ENCODE data around the gene ADRM1.

ADRM1 gene

DNA sequence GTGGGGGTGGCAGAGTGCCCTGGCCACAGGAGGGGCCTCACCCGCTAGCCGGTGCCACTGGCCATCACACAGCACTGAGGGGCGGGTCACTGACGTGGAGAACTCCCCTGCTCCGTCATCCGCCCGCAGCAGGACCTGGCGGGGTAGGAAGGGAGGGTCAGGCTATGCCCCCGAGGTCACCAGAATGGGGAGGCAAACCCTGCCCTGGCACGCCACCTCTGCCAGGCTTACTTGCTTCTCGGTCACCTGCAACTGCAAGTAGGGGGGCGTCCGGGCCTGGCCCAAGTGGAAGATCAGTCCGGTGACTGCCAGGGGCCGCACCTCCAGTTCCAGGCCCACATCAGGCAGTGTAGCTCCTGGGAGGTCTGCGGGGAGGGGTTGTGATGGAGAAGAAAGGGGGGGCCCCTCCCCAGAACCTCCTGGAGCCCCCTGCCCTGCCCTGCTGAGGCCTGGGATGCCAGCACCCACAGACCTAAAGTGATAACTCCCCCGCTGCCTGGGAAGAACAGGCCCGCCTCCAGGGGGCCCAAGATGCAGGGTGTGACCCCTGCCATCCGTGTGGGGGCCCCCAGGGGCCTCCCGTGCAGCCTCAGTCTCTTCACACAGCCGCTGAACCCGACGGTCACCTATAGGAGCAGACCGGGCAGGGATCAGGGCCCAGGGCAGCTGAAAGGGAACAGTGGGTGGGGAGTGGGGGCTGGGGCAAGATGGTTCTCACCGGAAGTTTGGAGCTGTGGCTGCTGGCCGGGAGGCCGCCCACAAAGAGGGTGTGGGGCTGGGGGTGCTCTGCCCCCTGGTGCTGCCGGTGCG is 7.4 kb downstream of the ADRM1 start:
- no peak for DNase-seq

DNA sequence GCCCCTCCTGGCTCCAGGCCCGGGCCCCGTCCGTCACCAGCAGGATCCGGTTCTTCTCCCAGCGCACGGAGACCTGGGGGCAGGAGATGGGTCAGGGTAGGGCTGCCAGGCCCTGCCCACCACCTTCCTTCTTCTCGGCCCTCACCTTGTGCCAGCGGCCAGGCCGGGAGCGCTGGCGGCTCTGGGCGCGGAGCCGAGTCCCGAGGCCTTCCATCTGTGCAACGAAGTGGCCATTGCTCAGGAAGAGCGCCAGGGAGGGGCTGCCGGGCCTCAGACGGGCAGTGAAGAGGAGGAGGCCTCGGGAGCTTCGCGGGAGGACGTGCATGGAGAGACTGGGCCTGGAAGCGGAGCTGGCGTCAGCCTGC is 7.9 kb downstream of the ADRM1 start:
- DNase-seq = no peak

DNA sequence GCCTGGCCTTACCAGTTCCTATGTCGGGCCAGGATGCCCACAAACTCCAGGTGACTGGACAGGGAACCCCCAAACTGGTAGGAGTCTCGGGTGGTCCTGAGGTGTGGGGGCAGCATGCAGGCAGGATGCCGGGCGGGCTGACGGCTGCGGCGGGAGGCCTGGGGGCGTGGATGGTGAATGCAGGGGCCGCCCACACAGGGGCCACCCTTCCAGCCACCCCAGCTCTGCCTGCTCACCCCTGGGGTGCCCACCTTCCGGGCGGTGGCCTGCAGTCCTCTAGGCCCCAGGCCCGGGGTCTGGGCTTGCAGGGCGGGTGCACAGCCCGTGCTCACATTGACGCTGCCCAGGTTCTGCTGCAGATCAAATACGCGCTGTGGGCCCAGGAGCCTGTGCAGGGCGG is 8.4 kb downstream of the ADRM1 start:
- no peak for DNase-seq

DNA sequence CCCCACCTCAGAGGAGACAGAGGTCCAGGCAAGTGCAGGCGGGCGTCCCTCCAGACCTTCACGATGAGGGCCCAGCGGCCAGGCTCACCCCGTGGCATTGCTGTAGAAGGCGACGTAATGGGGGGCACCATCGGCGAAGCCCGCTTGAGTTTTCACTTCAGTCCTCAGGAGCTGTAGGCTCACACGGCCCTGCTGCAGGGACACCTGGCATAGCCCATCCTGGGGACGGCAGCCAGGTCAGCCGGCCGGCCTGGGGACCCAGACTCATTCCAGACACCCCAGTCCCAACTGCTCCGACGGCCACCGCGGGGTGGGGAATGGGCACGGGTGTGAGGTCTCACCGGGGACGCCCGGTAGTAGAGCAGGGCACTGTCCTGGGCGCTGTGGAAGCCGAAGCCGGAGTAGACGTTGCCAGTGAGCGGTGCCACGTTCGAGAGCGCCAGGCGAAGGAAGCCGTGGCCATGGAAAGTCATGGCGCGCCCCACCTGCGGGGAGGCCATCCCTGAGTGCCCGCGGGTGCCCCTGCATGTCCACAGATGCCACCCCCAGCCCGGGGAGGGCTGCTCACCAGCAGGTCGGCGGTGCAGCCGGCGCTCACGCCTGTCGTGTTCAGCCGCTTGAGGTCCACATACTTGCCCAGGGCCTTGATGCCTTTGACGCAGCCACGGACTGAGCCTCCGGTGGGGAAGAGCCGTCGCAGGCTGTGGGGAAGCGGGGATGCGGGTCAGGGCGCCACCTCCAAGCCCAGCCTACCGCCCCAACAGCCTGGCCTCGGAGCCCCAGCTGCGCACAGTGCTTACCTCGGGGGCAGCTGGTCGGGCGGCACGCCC is 9.2 kb downstream of the ADRM1 start:
- no peak for DNase-seq

DNA sequence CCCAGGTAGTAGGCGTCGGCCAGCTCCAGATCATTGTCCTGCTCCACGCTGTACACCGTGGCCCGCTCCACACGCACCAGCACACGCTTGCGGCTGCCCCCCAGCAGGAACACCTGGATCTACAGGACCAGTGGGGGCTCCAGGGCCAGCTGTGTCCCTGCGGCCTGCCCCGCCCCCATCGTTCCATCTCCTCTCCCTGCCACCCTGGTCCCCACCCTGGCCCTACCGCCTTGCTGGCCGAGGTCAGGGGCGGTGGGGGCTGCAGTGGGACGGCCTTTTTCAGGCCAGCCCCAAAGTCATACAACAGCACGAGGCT is 9.8 kb downstream of the ADRM1 start:
- DNase-seq = no peak

DNA sequence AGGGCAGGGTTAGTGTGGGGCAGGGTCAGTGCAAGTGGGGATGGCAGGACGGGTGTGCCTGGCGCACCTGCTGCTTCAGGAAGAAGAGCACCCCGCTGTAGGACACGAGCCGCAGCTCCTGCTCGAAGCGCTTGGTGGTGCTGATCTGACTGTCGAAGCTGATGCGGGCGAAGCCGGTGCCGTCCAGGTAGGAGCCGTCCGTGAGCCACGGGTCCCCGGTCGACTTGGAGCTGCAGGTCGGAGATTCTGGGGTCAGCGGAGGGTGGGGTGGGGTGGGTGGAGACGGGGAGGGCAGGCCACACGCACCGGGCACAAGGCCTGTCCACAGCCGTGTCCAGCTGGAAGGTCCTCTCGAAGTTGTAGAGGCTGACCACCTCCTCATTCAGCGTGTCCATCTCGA is 10.2 kb downstream of the ADRM1 start:
- DNase-seq = no peak

DNA sequence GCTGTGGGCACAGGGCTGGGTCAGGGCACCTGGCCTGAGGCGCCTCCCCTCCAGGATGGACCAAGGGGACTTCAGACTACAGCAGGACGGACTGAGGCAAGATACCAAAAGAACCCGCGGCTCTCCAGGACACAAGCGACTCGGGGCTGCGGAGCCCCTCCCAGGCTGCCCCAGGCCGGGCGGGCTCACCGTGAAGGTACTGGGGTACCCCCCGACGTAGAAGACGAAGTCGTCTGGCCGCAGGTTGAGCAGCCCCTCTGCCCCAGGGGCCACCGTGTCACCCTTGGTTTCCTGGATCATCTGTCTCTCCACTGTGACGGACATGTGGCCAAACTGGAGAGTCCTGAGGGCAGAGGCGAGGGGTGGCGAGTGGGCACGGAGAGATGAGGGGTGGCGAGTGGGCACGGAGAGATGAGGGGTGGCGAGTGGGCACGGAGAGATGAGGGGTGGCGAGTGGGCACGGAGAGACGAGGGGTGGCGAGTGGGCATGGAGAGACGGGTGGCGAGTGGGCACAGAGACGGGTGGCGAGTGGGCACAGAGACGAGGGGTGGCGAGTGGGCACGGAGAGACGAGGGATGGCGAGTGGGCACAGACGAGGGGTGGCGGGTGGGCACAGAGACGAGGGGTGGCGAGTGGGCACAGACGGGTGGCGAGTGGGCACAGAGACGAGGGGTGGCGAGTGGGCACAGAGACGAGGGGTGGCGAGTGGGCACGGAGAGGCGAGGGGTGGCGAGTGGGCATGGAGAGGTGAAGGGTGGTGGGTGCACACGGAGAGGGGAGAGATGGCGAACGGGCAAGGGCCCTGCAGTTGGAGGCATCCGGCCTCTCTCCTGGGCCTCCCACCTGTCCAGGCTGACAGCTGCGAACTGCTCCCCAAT is 10.9 kb downstream of the ADRM1 start:
- DNase-seq = no peak

DNA sequence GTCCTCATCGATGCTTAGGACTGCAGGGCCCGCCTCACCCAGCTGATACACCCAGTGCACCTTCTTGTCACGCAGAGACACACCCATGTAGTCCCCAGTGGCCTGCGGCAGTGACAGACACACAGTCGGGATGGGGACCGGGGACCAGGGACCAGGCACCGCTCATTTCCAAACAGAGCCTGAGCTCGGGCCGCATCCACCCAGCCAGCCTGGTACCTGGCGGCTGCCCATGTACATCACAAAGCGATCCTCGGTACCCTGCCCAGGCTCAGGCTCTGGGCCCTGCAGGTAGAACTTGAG is 11.5 kb downstream of the ADRM1 start:
- DNase-seq = no peak

DNA sequence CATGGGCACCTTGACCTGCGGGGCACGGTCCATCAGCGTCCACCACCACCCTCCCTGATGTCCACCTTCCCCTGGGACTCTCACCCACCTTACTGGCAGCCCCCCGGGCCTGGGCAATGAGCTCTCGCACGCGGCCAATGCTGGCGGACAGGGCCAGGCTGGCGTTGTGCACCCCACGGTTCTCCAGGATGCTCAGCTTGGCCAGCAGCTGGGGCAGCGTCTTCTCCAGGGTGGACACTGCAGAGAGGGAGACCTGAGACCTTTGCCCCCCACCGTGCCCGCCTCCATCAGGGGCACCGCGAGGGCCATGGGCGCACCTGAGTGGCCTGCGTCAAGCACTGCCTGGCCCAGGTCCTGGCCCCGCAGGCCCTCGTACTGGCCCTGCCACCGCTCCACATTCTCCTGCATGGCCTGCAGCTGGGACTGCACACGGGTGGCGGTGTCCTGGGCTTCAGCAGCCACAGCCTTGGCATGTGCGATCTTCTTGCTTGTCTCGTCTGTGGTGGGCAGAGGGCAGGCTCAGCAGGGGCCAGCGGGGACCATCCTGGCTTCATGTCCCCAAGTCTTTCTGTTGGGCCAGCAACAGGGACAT is 12.0 kb downstream of the ADRM1 start:
- DNase-seq = no peak

DNA sequence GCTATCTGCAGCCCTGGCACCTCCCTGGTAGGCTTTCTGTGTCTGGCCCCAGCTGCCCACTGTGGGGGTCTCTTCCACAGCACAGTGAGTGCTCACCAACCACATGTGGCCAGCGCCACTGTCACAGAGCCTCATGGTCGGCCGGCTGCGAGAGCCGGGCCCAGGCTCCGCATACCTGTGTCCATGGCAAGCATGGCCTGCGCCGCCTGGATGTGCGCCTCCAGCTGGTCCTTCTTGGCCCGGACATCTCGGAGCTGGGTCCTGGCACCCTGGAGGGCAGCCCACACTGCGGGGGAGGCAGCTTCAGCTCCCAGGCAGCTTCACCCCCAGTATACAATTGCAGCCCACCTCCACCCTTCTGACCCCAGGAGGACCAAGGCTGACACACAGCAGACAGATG is 13.0 kb downstream of the ADRM1 start:
- DNase-seq = no peak

DNA sequence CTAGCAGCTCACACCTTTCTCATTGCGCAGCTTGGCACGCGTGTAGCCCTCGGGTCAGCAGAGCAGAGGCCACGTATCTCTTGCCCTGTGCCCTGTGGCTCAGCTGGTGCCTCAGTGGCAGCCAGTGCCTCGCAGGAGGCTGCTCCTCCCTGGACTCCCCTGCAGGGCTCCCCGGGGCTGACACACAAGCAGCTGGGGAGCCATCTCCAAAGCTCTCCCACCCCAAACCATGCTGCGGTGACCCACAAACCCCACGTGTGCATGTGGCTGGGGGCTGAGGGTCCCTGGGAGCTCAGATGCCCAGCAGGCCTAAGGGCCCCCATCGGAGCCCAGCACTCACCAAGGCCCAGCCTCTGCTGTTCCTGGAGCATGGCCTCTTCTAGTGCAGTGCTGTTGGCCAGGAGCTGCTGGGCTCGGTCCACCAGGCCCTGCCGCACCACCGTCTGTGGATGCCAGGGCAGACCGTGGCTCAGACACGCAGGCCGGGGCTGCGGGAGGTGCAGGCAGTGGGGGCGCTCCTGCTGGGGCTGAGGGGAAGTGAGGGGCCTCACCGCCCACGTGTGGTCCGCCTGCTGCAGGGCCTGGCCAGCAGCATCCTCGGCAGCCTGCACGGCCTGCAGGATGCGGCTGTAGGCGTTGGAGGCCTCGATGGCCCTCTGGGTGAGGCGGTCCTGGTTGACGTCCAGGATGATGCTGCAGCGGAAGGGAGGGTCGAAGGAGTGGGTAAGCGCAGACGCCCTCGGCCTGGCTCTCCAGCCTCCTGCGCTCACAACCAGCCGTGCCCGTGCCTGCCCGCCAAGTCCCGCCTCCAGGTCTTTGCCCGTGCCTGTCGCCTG is 13.8 kb downstream of the ADRM1 start:
- DNase-seq = peak in 3 of 56 donors; percentile 8 to 17 (median 11)

DNA sequence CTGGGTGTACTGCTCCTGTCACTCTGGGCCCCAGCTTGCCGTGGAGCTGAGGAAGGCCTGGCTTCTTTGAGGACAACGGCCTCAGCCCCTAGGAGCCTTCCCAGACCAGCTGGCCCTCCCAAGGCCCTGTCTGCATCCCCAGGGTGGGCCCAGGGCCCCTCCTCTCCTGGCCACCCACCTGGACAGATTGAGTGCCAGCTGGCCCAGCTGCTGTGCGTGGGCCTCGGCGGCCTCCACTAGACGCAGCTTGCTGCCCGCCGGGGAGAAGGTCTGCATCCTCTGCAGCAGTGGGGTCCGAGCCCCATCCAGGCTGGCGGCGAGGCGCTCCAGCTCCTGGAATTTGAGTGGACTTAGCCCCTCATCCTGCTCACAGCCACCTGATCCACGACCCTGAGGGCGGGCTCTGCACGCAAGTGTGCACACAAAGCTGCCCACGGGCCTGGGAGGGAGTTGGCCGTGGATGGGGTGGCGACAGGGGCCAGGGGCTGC is 14.4 kb downstream of the ADRM1 start:
- DNase-seq = peak in 1 of 56 donors; percentile 18

DNA sequence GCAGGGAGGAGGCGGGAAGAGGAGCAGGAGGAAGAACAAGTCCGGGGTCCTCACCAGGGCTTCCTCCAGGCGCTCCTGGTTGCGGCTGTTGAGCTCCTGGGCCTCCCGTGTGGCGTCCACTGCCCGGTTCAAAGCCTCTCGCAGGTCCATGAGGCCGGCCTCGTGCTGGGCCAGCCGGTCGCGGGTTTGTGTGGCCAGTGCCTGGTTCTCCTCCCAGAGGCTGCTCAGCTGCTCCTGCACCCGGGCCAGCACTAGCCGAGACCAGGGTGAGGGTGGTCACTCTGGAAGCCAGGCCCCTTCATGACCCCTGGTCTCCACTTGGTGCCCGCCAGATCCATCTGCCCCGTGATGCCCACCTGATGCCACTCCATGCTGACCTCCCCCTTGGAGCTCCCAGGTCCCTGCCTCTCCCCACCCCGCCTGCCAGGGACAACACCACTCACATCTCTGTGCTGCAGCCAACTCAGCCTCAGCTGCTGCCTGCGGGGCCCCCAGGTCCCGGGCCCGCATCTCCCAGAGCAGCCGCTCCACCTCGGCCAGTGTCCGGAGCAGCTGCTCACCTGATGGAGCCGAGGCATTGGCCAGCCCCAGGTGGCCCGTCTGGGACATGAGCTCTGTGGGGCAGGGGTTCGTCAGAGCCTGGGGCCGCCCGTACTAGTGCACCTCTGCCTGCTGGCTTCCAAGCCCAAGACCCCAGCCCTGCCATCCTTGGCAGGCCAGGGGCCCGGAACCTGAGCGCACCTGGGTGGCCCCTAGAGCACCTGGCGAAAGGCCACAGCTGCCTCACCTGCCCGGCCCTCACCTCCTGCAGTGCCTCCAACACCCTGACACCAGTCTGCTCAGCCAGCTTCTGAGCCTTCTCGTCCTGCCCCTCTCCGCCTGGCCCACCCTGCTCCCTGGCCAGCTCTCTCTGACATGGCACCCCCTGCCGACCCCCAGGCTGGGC is 15.9 kb downstream of the ADRM1 start:
- DNase-seq = no peak

DNA sequence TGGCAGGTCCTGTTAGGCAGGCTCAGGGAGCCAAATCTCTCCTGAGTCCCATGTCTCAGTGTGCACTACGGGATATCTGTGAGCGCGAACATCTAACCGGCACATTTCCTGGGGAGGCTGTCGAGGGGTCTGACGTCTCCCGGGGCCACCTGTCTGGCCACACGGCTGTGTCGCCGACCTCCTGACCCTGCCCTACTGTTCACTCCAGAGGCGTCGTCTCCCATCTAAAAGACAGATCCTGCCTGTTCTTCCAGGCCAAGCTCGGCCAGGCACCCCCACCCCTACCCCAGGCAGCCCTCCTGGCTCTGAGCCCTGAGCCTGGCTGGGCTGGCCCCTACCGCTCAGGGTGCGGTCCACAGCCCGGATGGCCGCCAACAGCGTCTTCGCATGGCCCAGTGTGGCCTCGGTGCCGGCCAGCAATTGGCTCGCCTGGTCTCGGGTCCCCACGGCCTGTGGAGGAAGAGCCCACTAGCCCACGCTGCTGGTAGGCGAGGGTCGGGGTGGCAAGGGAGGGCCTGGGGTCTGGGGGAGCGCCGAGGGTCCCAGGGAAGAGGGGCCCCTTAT is 16.6 kb downstream of the ADRM1 start:
- no peak for DNase-seq

DNA sequence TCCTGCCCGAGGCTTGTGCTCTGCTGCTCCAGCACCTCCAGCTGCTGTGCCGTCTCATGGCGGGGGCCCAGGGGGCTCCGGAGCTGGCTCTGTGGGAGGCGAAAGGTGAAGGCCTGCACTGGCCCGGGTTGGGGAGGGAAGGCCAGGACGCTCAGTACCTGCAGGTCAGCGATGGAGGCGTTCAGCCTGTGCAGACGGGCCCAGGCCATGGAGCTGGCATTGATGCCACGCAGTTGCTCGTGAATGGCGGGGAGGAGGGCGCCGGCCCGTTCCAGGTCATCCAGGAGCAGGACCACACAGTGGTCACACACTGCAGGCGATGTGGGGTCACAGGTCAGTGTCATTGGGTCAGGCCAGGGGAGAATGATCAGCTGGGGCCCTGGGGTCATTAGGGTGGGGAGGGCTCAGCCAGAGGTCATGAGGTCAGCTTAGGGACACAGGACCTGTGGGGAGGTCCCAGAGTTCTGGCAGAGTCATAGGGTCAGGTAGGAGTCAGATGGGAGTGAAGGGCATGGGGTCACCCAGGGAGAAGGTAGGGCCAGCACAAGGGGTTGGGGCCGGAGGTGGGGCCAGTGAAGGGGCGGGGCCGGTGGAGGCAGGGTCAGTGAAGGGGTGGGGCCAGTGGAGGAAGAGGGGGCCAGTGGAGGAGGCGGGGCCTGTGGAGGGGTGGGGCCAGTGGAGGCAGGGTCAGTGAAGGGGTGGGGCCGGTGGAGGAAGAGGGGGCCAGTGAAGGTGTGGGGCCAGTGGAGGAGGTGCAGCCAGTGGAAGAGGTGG is 18.0 kb downstream of the ADRM1 start:
- peak in 2 of 56 donors; percentile 50 to 67 for DNase-seq

DNA sequence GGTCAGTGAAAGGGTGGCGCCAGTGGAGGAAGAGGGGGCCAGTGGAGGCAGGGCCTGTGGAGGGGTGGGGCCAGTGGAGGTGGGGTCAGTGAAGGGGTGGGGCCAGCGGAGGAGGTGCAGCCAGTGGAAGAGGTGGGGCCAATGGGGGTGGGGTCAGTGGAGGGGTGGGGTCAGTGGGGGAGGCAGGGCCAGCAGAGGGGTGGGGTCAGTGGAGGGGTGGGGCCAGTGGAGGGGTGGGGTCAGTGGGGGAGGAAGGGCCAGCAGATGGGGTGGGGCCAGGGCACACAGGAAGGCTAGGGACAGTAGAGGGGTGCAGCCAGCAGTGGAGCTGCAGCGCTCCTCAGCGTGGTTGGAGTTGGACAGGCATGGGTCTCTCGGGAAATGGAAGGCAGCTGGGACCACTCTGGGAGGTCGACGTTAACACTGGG is 18.7 kb downstream of the ADRM1 start:
- DNase-seq = peak in 1 of 56 donors; percentile 67

DNA sequence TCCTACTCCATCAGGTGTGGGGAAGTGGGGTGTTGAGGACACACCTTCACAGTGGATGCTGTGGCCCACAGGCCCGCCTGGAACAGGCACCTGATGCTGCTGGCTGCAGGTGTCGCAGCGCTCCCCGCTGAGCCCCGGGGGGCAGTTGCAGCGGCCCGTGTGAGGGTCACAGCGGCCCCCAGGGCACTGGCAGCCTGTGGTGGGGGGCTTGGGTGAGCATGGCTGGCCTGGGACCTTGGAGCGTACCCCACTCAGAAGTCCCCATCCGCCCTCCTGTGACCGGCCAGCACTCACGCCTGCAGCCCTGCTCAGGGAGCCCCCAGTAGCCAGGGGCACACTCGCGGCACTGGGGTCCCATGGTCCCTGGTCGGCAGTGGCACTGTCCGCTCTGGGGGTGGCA is 19.2 kb downstream of the ADRM1 start:
- DNase-seq = no peak

DNA sequence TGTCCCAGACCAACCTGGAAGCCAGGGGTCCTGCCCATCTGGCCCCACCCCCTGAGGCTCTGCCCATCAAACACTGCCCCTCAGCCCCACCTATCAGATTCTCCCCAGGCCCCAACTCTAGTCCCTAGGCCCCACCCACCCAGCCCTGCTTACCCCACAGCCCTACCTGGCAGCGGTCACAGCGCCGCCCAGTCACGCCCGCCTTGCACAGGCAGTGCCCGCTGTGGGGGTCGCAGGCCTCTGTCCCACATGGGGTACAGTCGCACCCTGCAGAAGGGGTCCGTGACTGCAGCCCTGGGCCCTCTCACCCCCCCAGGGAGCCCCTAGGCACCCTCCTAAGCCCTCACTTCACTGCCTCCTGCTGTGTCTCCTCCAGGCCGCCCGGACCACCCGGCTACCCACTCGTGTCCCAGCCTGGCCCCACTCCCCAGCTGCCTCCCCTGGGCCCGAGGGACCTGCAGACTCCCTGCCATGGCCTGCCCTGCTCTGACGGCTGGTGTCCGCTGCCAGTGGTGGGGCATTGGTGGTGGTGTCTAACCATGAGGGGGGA is 19.8 kb downstream of the ADRM1 start:
- DNase-seq = no peak
